H1 (cell line): Measurements from ENCODE around the gene BRINP3. TPM values are rescaled to one million over a fixed set of nuclear protein-coding genes. Genes with fewer than 3 reads are reported as not detected.

Experiments used
- CTCF ChIA-PET: fragments of 300-600 bp; sonication (Branson Sonifier 250); formaldehyde crosslinking; loops from one replicate; lab custom pipeline; 2021; ENCODE audit not compliant: partially characterized antibody; lab: Charles Lee
- POLR2A ChIA-PET: fragments of 300-600 bp; sonication (Branson Sonifier 250); formaldehyde crosslinking; loops from one replicate; lab custom pipeline; 2021; ENCODE audit warnings: inconsistent platforms; ENCODE audit not compliant: partially characterized antibody; lab: Charles Lee
- DNase-seq, 2 experiments: peaks; one replicate each; pipeline versions ENCODE4 v3.0.0 to v3.0.0-alpha.2; 2010 to 2022; ENCODE audit warnings: low spot score in 2 of 2, low read depth in 1 of 2, mixed read lengths in 1 of 2
- FAIRE-seq: peaks from 2 replicates; lab custom pipeline; 2011; peaks lifted over from hg19 to GRCh38; lab: Jason Lieb, UNC
- H2AFZ ChIP-seq: 2 replicates; pipeline ENCODE4 v1.8.1; 2012; ENCODE audit warnings: low read length, inconsistent platforms
- H2AK5ac ChIP-seq: 2 replicates; pipeline ENCODE4 v1.6.1; 2013; ENCODE audit warnings: low read depth, low read length
- H2BK120ac ChIP-seq: replicated peaks from 2 replicates; pipeline ENCODE3; 2013; ENCODE audit warnings: low read depth, low read length, inconsistent platforms
- H2BK12ac ChIP-seq: 2 replicates; pipeline ENCODE4 v1.6.1; 2013; ENCODE audit warnings: low read depth, low read length
- H2BK15ac ChIP-seq: 2 replicates; pipeline ENCODE4 v1.6.1; 2013; ENCODE audit warnings: low read length
- H2BK20ac ChIP-seq: 2 replicates; pipeline ENCODE4 v1.6.1; 2013; ENCODE audit warnings: low read length
- H2BK5ac ChIP-seq: 2 replicates; pipeline ENCODE4 v1.6.1; 2013; ENCODE audit warnings: low read depth, low read length
- H3K14ac ChIP-seq: 2 replicates; pipeline ENCODE4 v1.6.1; 2013; ENCODE audit warnings: inconsistent platforms; ENCODE audit not compliant: insufficient read length
- H3K18ac ChIP-seq: 2 replicates; pipeline ENCODE4 v1.6.1; 2013; ENCODE audit warnings: low read length; ENCODE audit errors: extremely low read depth
- H3K23ac ChIP-seq: 2 replicates; pipeline ENCODE4 v1.6.1; 2013; ENCODE audit warnings: inconsistent platforms; ENCODE audit not compliant: insufficient read length
- H3K23me2 ChIP-seq: 2 replicates; pipeline ENCODE4 v1.6.1; 2013; ENCODE audit warnings: low read depth, low read length
- H3K27ac ChIP-seq: 2 replicates; pipeline ENCODE4 v1.6.1; 2011; ENCODE audit warnings: low read depth, low read length, inconsistent platforms
- H3K27me3 ChIP-seq, 4 experiments: replicated peaks in 1 of 4; 1 replicate in 1 of 4; 2 replicates in 3 of 4; pipeline versions ENCODE4 v1.6.1 to v1.8.1; 2011 to 2013; ENCODE audit warnings: low read length in 3 of 4, mild to moderate bottlenecking in 3 of 4, inconsistent platforms in 2 of 4, mixed read lengths in 2 of 4, moderate library complexity in 1 of 4; ENCODE audit not compliant: control insufficient read depth in 3 of 4, insufficient read depth in 3 of 4; ENCODE audit errors: extremely low read depth in 1 of 4
- H3K36me3 ChIP-seq, 4 experiments: 2 replicates each; pipeline versions ENCODE4 v1.6.1 to v1.8.1; 2011 to 2013; ENCODE audit warnings: mild to moderate bottlenecking in 4 of 4, low read length in 3 of 4, moderate library complexity in 2 of 4, control low read depth in 1 of 4, inconsistent platforms in 1 of 4; ENCODE audit not compliant: insufficient read depth in 4 of 4, control insufficient read depth in 2 of 4
- H3K4ac ChIP-seq: replicated peaks from 2 replicates; pipeline ENCODE3; 2013; ENCODE audit warnings: low read length, low read depth, mixed read lengths, inconsistent platforms; ENCODE audit not compliant: insufficient read length
- H3K4me1 ChIP-seq, 4 experiments: replicated peaks in 1 of 4; 1 replicate in 1 of 4; 2 replicates in 3 of 4; pipeline versions ENCODE4 v1.6.1 to v1.8.1; 2011 to 2013; ENCODE audit warnings: low read length in 3 of 4, inconsistent platforms in 2 of 4, mixed read lengths in 1 of 4; ENCODE audit not compliant: insufficient read depth in 4 of 4, control insufficient read depth in 3 of 4
- H3K4me2 ChIP-seq, 2 experiments: 2 replicates each; pipeline versions ENCODE4 v1.6.1 to v1.8.1; 2011 to 2013; ENCODE audit warnings: low read depth in 2 of 2, low read length in 2 of 2, control low read depth in 1 of 2, inconsistent platforms in 1 of 2, mild to moderate bottlenecking in 1 of 2; ENCODE audit not compliant: insufficient read depth in 1 of 2
- H3K4me3 ChIP-seq, 4 experiments: fragments of 200-600, 300-600 bp in 1 of 4; sonication (generic), shearing (Covaris generic), sonication (Bioruptor Twin) in 1 of 4; 2 replicates each; pipeline versions ENCODE4 v1.5.1 to v1.8.1; 2011 to 2016; ENCODE audit warnings: low read length in 4 of 4, low read depth in 3 of 4, control low read depth in 2 of 4, inconsistent platforms in 2 of 4, mild to moderate bottlenecking in 2 of 4, mixed read lengths in 1 of 4, moderate library complexity in 1 of 4; ENCODE audit not compliant: insufficient read depth in 2 of 4; ENCODE audit errors: extremely low read depth in 1 of 4
- H3K56ac ChIP-seq: replicated peaks from 2 replicates; pipeline ENCODE3; 2013; ENCODE audit warnings: low read depth, mild to moderate bottlenecking, mixed read lengths, low read length, inconsistent platforms; ENCODE audit not compliant: insufficient read length
- H3K79me1 ChIP-seq: 2 replicates; pipeline ENCODE4 v1.6.1; 2013; ENCODE audit warnings: low read depth, low read length, control low read depth
- H3K79me2 ChIP-seq, 2 experiments: 2 replicates each; pipeline versions ENCODE4 v1.6.1 to v1.8.1; 2012 to 2013; ENCODE audit warnings: low read length in 2 of 2, mild to moderate bottlenecking in 2 of 2, inconsistent platforms in 1 of 2; ENCODE audit not compliant: insufficient read depth in 2 of 2, control insufficient read depth in 1 of 2
- H3K9ac ChIP-seq, 4 experiments: replicated peaks in 1 of 4; 1 replicate in 1 of 4; 2 replicates in 3 of 4; pipeline versions ENCODE4 v1.6.1 to v1.8.1; 2011 to 2013; ENCODE audit warnings: low read depth in 3 of 4, low read length in 3 of 4, control low read depth in 2 of 4, mild to moderate bottlenecking in 2 of 4, moderate library complexity in 2 of 4, inconsistent platforms in 1 of 4; ENCODE audit errors: extremely low read depth in 1 of 4
- H3K9me3 ChIP-seq, 2 experiments: 2 replicates each; pipeline versions ENCODE4 v1.6.1 to v1.8.1; 2012 to 2013; ENCODE audit warnings: mild to moderate bottlenecking in 2 of 2, moderate library complexity in 2 of 2, control low read depth in 1 of 2, inconsistent platforms in 1 of 2, low read depth in 1 of 2, low read length in 1 of 2, mixed read lengths in 1 of 2; ENCODE audit not compliant: insufficient read depth in 2 of 2
- H4K20me1 ChIP-seq, 2 experiments: replicated peaks in 1 of 2; 2 replicates each; pipeline versions ENCODE3 to v1.8.1; 2011 to 2013; ENCODE audit warnings: inconsistent platforms in 2 of 2, low read length in 2 of 2, mild to moderate bottlenecking in 1 of 2; ENCODE audit not compliant: insufficient read depth in 2 of 2, control insufficient read depth in 1 of 2
- H4K5ac ChIP-seq: 2 replicates; pipeline ENCODE4 v1.6.1; 2013; ENCODE audit warnings: low read length, low read depth, mixed read lengths, inconsistent platforms; ENCODE audit not compliant: insufficient read length
- H4K8ac ChIP-seq: 2 replicates; pipeline ENCODE4 v1.8.0; 2013; ENCODE audit warnings: mild to moderate bottlenecking, moderate library complexity, low read length, inconsistent platforms; ENCODE audit not compliant: insufficient read depth; ENCODE audit errors: extremely low read depth
- H4K91ac ChIP-seq: replicated peaks from 2 replicates; pipeline ENCODE3; 2013; ENCODE audit warnings: low read length, mixed read lengths, inconsistent platforms; ENCODE audit not compliant: insufficient read length
- ATF2 ChIP-seq: IDR thresholded peaks from 2 replicates; pipeline ENCODE4 v1.6.1; 2012; ENCODE audit warnings: low read length, inconsistent platforms
- ATF3 ChIP-seq: IDR thresholded peaks from 2 replicates; pipeline ENCODE4 v1.6.1; 2011; ENCODE audit warnings: low read depth, mild to moderate bottlenecking, low read length; ENCODE audit not compliant: insufficient read depth
- CREB1 ChIP-seq: IDR thresholded peaks from 2 replicates; pipeline ENCODE4 v1.6.1; 2012; ENCODE audit warnings: inconsistent platforms
- EZH2 ChIP-seq: fragments of 200-600 bp; sonication (generic); IDR thresholded peaks from 2 replicates; pipeline ENCODE4 v1.7.1; 2012; ENCODE audit warnings: low read depth, mild to moderate bottlenecking, moderate library complexity, low read length, inconsistent platforms; ENCODE audit not compliant: severe bottlenecking
- RNF2 ChIP-seq: fragments of 200-900, 300-1000 bp; sonication (generic); IDR thresholded peaks from 2 replicates; pipeline ENCODE4 v1.7.1; 2016; ENCODE audit warnings: borderline replicate concordance, low read depth, mild to moderate bottlenecking, antibody characterized with exemption, low read length; ENCODE audit not compliant: poor library complexity, severe bottlenecking; ENCODE audit errors: missing control alignments
- WGBS, 2 experiments: shearing (Covaris generic) in 1 of 2; methylation state at CpG; one replicate each; pipeline versions ENCODE4 v1.1.6 to v1.1.7; 2013 to 2015; ENCODE audit warnings: low lambda C conversion rate in 2 of 2, mixed read lengths in 2 of 2, inconsistent platforms in 1 of 2, low coverage in 1 of 2, missing lambda C conversion rate in 1 of 2; ENCODE audit not compliant: insufficient replicate concordance in 2 of 2, insufficient coverage in 1 of 2, insufficient read length in 1 of 2; ENCODE audit errors: extremely low coverage in 1 of 2, missing lambda C conversion rate in 1 of 2; 5-methylcytosine and 5-hydroxymethylcytosine counted together
- polyA plus RNA-seq, 7 experiments: library from polyadenylated mRNA; depleted of rRNA in 3 of 7; stranded (reverse) in 5 of 7; unstranded in 2 of 7; fragments of >200 nt in 5 of 7; fragments of 200-250 nt in 2 of 7; gene quantifications; 1 replicate in 5 of 7; 2 replicates in 1 of 7; 4 replicates in 1 of 7; pipeline versions ENCODE4 v1.2.1 to v1.2.3, GENCODE V29; 2011 to 2013; ENCODE audit warnings: missing spikeins in 2 of 7, mixed read lengths in 2 of 7
- total RNA-seq: library from RNA; stranded (reverse); fragmentation: NEBNext Ultra II Directional; extraction: Animal tissue kit (Norgen Biotek cat#: 25700); gene quantifications from 2 replicates; pipeline ENCODE4 v1.2.1, GENCODE V29; 2021

BRINP3 gene
- total and polyA plus RNA-seq, 2 of the 8 experiments (the other 6 are each of a cell fraction or from before 2014, with no cell fraction given): not detected

GRCh38 chr1:190413142-190413541, 64.5 kb downstream of the BRINP3 start:
- Histone ChIP-seq H3K23ac (no peak overlapping the region), H3K4me1 (no peaks in the 10 kb centered on the region), H2BK5ac (no peak overlapping the region), H2BK12ac (no peak overlapping the region), H2AFZ (no peak overlapping the region), H4K5ac (no peak overlapping the region), H2BK15ac (no peak overlapping the region), H3K4ac (no peak overlapping the region), H2BK120ac (no peak overlapping the region), H3K4me3 (no peak overlapping the region), H2BK20ac (no peak overlapping the region), H2AK5ac (no peak overlapping the region), H3K14ac (no peak overlapping the region), H4K20me1 (no peaks in the 10 kb centered on the region), H4K8ac (no peak overlapping the region), H3K9ac (no peak overlapping the region), H3K9me3 (no peaks in the 10 kb centered on the region), H3K27ac (no peak overlapping the region), H3K18ac (no peak overlapping the region), H3K36me3 (no peaks in the 10 kb centered on the region; a peak in 1 of 8 replicates), H3K27me3 (no peaks in the 10 kb centered on the region), H3K79me1 (no peaks in the 10 kb centered on the region), H3K79me2 (no peaks in the 10 kb centered on the region), H4K91ac (no peak overlapping the region), H3K56ac (no peak overlapping the region), H3K4me2 (no peak overlapping the region), H3K23me2 (no peaks in the 10 kb centered on the region)
- no peak for FAIRE-seq
- TF ChIP-seq ATF2 (no peak), RNF2 (no peak), EZH2 (no peak), ATF3 (no peak), CREB1 (no peak)
- POLR2A ChIA-PET: no interaction called here
- 88% methylated on average over 3 of the region's 3 CpGs; no CpG with 5 or more reads in 1 of the 2 experiments for WGBS, 2 experiments
- DNase-seq: no peak
- CTCF ChIA-PET: no interaction called here
